Neuron (in vitro differentiated cells): ENCODE results near the gene SLC34A3.

Experiments used
- H2AFZ ChIP-seq: one replicate; pipeline ENCODE4 v1.6.1; 2013; ENCODE audit warnings: low read depth, mild to moderate bottlenecking, inconsistent platforms, low read length, moderate library complexity
- H3K27me3 ChIP-seq: one replicate; pipeline ENCODE4 v1.6.1; 2013; ENCODE audit warnings: low read length; ENCODE audit not compliant: insufficient read depth
- H3K36me3 ChIP-seq: one replicate; pipeline ENCODE4 v1.6.1; 2013; ENCODE audit warnings: low read length; ENCODE audit not compliant: insufficient read depth
- H3K4me1 ChIP-seq: one replicate; pipeline ENCODE4 v1.6.1; 2013; ENCODE audit warnings: low read length; ENCODE audit not compliant: insufficient read depth
- H3K4me3 ChIP-seq: 2 replicates; pipeline ENCODE4 v1.5.1; 2013; ENCODE audit warnings: mild to moderate bottlenecking, low read length, moderate library complexity
- H3K9me3 ChIP-seq: one replicate; pipeline ENCODE4 v1.6.1; 2013; ENCODE audit warnings: low read length

SLC34A3 gene

GRCh38 chr9:137230705-137231371 lies at the start of gene SLC34A3:
SLC34A3 (plus strand) TSS chr9:137230901; CDS start chr9:137231703, 802 bp downstream.
- H2AFZ ChIP-seq: no peak within 1 kb of the TSS
- H3K4me1 ChIP-seq: peaks cover 6% of the 10 kb centered on the region
- peaks cover 3% of the 10 kb centered on the region for H3K27me3 ChIP-seq

GRCh38 chr9:137181680-137182079 lies 49.0 kb upstream of the SLC34A3 start:
- peaks cover 57% of the 10 kb centered on the region for H3K36me3 ChIP-seq
- H2AFZ ChIP-seq: no peak overlapping the region
- peaks cover 5% of the 10 kb centered on the region for H3K4me1 ChIP-seq
- H3K27me3 ChIP-seq: no peaks in the 10 kb centered on the region
- H3K9me3 ChIP-seq: no peaks in the 10 kb centered on the region
- no peak overlapping the region for H3K4me3 ChIP-seq

More at GRCh38 chr9:137230705-137231371, at the start of gene SLC34A3:
- Histone ChIP-seq H3K36me3 (no peaks in the 10 kb centered on the region), H3K9me3 (no peaks in the 10 kb centered on the region), H3K4me3 (no peak within 1 kb of the TSS)

GRCh38 chr9:137182836-137183235 lies 47.9 kb upstream of the SLC34A3 start:
- H3K27me3 ChIP-seq: no peaks in the 10 kb centered on the region
- no peaks in the 10 kb centered on the region for H3K9me3 ChIP-seq
- peaks cover 16% of the 10 kb centered on the region for H3K4me1 ChIP-seq
- no peak overlapping the region for H3K4me3 ChIP-seq
- H3K36me3 ChIP-seq: peaks cover 56% of the 10 kb centered on the region
- no peak overlapping the region for H2AFZ ChIP-seq

- Histone ChIP-seq H3K36me3 (peaks cover 49% of the 10 kb centered on the region), H3K9me3 (no peaks in the 10 kb centered on the region), H3K4me1 (peaks cover 20% of the 10 kb centered on the region), H3K27me3 (no peaks in the 10 kb centered on the region), H2AFZ (no peak overlapping the region), H3K4me3 (no peak overlapping the region)
Observed at GRCh38 chr9:137183980-137184595, 46.6 kb upstream of the SLC34A3 start.

GRCh38 chr9:137184881-137185660 lies 45.6 kb upstream of the SLC34A3 start:
- Histone ChIP-seq H2AFZ (no peak overlapping the region), H3K36me3 (peaks cover 44% of the 10 kb centered on the region), H3K4me1 (peaks cover 29% of the 10 kb centered on the region), H3K27me3 (no peaks in the 10 kb centered on the region), H3K9me3 (no peaks in the 10 kb centered on the region), H3K4me3 (no peak overlapping the region)

GRCh38 chr9:137185921-137186320 lies 44.8 kb upstream of the SLC34A3 start:
- H2AFZ ChIP-seq: no peak overlapping the region
- no peaks in the 10 kb centered on the region for H3K9me3 ChIP-seq
- peaks cover 40% of the 10 kb centered on the region for H3K36me3 ChIP-seq
- no peak overlapping the region for H3K4me3 ChIP-seq
- no peaks in the 10 kb centered on the region for H3K27me3 ChIP-seq
- H3K4me1 ChIP-seq: peaks cover 31% of the 10 kb centered on the region

- Histone ChIP-seq H3K4me1 (peaks cover 31% of the 10 kb centered on the region), H3K4me3 (no peak overlapping the region), H3K36me3 (peaks cover 40% of the 10 kb centered on the region), H3K27me3 (no peaks in the 10 kb centered on the region), H3K9me3 (no peaks in the 10 kb centered on the region), H2AFZ (no peak overlapping the region)
Observed at GRCh38 chr9:137186385-137186784, 44.3 kb upstream of the SLC34A3 start.

- Histone ChIP-seq H2AFZ (no peak overlapping the region), H3K4me3 (peak overlapping the region; percentile 96), H3K4me1 (peaks cover 31% of the 10 kb centered on the region), H3K9me3 (no peaks in the 10 kb centered on the region), H3K27me3 (no peaks in the 10 kb centered on the region), H3K36me3 (peaks cover 43% of the 10 kb centered on the region)
Observed at GRCh38 chr9:137187386-137187785, 43.3 kb upstream of the SLC34A3 start.

GRCh38 chr9:137188086-137188489 lies 42.6 kb upstream of the SLC34A3 start:
- H3K27me3 ChIP-seq: no peaks in the 10 kb centered on the region
- H3K9me3 ChIP-seq: no peaks in the 10 kb centered on the region
- no peak overlapping the region for H2AFZ ChIP-seq
- H3K4me3 ChIP-seq: peak overlapping the region; percentile 96
- peaks cover 38% of the 10 kb centered on the region for H3K36me3 ChIP-seq
- peaks cover 31% of the 10 kb centered on the region for H3K4me1 ChIP-seq

- H3K36me3 ChIP-seq: peaks cover 32% of the 10 kb centered on the region
- H3K27me3 ChIP-seq: no peaks in the 10 kb centered on the region
- no peaks in the 10 kb centered on the region for H3K9me3 ChIP-seq
- peak within 1 kb of the TSS; percentile 96 for H3K4me3 ChIP-seq
- H2AFZ ChIP-seq: no peak within 1 kb of the TSS
- peaks cover 31% of the 10 kb centered on the region for H3K4me1 ChIP-seq
Observed at GRCh38 chr9:137188490-137189296, 42.0 kb upstream of the SLC34A3 start, which contains the start of the genes ANAPC2 and SSNA1. ANAPC2 (minus strand) TSS chr9:137188560; CDS start chr9:137188532, 28 bp downstream. SSNA1 (plus strand) TSS chr9:137188676; CDS start chr9:137188727, 51 bp downstream.

- Histone ChIP-seq H2AFZ (no peak overlapping the region), H3K9me3 (no peaks in the 10 kb centered on the region), H3K36me3 (peaks cover 25% of the 10 kb centered on the region), H3K4me1 (peaks cover 37% of the 10 kb centered on the region), H3K27me3 (no peaks in the 10 kb centered on the region), H3K4me3 (peak overlapping the region; percentile 96)
Observed at GRCh38 chr9:137189297-137190295, 41.1 kb upstream of the SLC34A3 start.
